CD4-positive, alpha-beta T cell treated with Interleukin-17A for 4 hours (primary cell): Measurements from ENCODE around the gene CACNB4.
"Not testable (repeated sequence)": the region's sequence is repeated elsewhere in the genome, so short reads cannot be mapped to it uniquely, and the experiment has no call there.

Experiments
- DNase-seq: peaks from one replicate; pipeline ENCODE4 v3.0.0-alpha.2; 2020; ENCODE audit warnings: mixed read lengths

Gene CACNB4

DNA sequence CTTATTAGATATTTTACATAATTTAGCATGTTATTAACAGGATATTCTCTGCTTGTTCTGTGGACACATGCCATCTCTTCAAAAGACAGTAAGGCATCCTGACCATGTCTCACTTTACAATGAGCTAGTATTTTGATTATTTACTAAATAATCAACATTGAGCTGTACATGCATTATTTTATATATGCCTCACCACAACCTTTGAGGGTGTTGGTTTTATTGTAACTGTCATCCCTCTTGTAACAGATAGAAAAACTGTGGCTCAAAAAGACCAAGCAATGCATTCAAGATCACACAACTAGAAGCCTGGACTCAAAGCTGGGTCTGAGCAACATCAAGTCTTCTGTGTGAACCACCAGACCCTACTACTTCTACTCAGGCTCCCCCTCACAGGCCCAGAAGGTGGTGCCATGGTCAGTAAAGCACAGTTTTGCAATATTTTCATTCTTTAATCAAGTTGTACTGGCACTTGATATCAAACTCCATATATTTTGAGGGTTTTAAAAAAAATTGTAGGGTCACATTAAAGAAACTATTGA is 165.5 kb downstream of the CACNB4 start:
- no peak for DNase-seq

DNA sequence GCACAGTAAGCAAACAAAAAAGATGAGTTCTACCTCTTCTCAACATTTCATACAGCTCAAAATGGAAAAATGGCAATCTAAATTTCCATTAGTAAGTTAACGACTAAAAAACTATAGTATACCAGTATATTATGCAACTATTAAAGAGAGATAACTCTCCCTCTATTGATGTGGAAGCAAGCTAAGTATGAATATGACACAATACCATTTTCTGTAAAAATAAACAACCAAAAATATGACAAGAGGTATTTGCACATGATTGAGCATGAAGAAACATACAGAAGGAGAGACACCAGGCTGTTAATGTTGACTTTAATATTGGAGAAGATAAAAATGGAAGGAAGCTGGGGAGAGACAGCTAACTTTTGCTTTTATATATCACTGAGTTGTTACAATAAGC is 167.1 kb downstream of the CACNB4 start:
- DNase-seq, result no peak

DNA sequence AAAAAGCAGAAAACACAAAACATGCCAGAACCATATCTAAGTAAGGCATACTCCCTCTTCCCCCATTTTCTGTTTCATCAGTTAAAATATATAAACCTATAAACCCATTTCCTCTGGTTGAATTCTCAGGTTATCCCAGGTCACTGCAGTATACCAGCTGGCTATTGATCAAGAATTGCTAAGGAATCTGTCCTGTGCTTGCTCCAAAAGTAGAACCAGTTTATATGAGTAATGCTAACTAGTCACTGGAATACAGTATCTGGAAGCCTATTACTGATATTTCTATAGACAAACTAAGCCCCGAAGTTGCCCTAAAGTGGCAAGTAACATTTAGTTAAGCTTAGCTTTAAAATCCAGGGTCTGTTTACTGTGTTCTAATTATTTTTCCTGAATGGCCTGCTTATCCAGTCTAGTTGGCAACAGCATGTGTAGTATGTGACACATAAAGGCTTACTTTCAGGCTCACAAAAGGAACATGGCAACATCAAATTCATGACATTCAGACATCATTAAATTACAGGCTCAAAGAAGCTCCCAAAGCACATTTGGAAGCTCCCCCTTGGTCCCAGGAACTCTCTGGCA is 167.7 kb downstream of the CACNB4 start:
- no peak for DNase-seq

DNA sequence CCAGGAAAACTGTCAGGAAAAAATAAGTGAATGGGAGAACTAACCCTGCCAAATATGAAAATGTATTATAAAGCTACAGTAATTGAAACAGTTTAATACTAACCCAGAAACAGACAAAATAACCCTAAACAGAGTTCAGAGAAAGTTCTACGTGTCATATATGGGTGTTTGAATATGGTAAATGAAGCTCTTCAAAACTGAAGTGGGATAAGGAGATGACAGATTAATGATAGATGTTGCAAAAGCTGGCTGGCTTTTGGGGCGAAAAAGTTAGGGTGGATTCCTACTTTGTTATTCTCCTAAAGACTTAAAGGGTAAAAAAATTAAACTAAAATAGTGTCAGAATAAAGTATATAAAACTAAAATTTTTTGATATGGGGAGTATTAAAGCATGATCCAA is 168.8 kb downstream of the CACNB4 start:
- DNase-seq, result no peak

DNA sequence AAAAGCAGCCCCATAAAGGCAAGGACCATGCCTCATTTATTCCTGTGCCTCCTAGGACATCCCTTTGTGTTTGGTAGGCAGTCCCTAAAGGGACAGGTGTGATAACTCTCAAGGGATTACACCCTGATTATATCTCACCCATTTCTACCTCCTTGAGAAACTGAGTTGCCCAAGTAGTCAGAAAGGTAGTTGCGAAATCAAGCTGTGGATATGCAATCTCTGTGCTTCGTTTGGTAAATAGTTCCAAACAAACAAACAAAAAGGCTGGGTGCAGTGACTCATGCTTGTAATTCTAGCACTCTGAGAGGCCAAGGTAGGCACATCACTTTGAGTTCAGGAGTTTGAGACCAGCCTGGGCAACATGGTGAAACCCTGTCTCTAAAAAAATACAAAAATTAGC is 170.5 kb downstream of the CACNB4 start:
- no peak for DNase-seq

DNA sequence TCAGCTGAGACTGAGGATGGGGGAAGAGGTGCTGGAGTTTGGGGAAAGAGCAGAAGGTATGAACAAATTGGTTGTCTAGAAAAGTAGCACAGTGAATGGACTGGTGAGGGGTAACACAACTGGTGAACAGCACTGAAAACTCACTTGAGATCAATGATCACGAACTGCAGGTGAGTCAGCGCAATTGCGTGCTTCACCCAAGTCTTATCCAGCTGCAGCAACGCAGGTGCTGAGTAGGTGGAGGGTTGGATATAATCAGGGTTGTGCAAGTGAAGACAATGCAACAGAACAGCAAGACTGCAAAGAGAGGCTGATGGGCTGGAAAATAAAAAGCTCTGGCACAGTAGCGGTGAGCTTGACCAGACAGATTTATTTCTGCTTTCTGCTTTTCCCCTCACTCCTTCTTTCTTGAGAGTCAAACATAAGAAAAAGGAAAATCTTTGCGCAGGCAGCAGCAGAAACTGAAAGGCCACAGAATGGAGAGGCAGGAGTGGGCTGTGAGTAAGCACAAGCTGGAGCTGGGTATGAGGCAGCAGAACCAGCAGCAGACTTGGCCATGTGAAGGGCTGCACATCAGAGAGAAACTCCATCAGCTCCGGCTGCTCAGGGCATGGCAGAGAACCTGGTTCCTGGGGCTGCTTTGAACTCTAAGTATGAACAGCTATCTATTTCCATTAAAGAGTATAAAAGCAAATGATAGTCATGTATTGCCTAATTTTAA is 171.2 kb downstream of the CACNB4 start:
- no peak for DNase-seq

DNA sequence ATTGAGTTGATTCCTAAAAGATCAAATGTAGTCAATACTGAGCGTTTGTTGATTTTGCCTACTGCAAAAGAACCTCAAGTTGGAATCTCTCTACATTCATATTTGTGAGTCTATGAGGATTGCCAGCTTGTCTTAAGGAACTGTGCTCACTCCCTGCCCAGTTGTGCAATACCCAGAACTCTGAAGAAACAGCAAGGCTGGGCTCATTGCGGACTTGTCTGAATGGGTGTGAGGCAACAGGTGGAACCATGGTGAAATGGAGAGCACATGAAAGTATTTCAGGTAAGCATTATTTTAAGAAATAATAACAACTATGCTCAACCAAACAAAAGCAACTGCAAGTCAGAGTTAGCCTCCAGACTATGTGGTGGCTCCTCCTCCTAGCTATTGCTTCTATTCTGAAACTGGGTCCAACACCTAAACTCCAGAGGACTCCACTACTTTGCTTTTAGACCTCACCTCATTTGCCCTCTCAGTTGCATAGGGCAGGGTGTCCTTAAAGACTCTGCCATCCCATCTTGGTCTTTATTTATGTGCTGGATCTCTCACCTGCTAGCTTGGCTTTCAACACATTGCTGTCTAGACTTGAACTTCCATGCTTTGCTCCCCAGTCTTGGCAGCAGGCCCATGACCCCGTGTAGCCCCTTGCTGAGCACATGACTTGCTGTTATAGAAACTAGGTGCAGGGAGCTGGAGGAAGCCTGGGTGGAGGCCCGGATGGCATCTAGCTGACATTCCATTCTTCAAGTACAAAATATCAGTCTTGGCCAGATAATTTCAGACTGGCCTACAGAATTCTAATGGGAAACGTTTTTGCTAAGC is 175.8 kb downstream of the CACNB4 start:
- DNase-seq, result no peak

DNA sequence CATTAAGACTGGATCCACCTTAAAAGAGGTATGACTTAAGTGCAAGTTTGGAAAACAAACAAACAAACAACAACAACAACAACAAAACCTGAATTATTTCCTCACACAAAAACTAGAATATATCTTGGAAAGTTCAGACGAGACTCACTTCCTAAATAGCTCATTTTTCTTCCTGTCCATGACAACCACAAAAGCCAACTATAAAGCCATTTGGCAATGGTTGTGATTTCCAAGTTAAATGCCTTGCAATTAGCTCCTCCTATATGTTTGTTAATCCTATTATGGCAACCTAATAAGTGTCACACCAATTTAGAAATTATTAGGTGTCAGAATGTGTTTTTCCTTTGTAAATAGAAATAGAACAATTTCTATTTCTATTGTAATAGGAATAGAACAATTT is 179.1 kb downstream of the CACNB4 start:
- DNase-seq, result no peak

DNA sequence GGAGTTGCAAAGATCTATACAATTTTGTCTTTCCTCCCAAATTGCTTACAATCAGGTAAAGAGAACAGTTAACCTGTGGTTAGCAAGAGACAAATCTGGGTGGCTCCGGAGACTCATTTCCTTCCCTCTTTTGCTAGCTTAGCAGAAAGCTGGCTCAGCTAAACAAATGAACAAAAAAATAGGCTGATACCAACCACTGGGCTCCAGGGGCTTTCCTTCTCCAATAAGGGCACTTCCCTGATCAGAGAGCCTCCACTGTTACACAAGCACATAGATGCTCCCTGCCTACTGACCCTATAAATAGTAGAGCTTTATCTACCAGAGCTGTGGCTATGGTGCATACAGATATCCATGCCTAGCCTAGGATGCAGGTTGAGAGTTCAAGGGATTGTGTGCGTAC is 180.5 kb downstream of the CACNB4 start:
- DNase-seq, result no peak

DNA sequence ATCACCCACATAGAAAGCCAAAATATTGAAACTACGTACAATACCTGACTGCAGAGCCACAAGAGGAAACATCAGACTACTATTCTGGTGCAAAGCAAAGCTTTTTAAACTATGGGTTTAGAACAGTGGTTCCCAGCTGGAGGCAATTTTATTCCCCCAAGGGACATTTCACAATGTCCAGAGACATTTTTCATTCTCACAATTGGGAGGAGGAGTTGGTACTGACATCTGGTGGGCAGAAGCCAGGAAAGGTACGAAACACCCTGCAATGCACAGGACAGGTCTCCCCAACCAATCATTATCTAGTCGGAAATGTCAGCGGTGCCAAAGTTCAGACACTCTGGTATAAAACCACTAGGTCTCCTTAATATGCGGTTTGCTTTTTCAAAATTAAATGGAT is 182.2 kb downstream of the CACNB4 start:
- DNase-seq, result no peak

DNA sequence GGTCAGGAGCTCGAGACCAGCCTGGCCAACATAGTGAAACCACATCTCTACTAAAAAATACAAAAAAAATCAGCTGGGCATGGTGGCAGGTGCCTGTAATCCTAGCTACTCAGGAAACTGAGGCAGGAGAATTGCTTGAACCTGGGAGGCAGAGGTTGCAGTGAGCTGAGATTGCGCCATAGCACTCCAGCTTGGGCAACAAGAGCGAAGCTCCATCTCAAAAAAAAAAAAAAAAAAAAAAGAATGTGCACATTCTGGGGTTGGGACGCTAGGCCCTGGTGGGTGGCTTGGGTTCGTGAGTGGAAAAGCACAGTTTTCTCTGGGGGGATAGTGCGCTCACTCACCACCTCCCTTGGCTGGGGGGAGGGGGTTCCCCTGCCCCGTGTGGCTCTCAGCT is 183.2 kb downstream of the CACNB4 start:
- DNase-seq, result not testable (repeated sequence)

DNA sequence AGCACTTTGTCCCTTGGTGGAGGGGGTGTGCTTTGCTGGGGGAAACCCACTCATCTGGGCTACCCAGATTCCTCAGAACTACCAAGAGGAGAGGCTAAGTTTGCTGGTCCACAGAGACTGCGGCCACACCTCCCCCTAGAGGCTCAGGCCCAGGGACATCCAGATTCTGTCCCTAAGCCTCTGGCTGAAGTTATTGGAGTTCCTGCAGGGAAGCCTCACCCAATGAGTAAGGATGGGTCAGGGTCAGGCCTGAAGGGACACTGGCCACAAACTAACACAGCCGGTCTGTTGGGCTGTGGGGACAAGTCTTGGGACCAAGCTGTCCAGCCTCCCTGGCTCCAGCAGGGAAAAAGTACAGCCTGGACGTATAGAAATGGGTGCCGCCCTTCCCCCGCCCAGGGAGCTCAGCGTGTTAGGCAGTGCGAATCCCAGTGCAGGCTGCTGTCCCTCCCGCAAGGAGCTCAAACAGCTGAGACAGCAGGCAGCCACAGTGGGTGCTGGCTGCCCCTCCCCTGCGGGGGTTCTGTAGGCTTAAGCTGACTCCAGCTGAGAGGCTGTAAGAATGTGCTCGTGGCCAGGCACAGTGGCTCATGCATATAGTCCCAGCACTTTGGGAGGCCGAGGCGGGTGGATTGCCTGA is 183.7 kb downstream of the CACNB4 start:
- no peak for DNase-seq

DNA sequence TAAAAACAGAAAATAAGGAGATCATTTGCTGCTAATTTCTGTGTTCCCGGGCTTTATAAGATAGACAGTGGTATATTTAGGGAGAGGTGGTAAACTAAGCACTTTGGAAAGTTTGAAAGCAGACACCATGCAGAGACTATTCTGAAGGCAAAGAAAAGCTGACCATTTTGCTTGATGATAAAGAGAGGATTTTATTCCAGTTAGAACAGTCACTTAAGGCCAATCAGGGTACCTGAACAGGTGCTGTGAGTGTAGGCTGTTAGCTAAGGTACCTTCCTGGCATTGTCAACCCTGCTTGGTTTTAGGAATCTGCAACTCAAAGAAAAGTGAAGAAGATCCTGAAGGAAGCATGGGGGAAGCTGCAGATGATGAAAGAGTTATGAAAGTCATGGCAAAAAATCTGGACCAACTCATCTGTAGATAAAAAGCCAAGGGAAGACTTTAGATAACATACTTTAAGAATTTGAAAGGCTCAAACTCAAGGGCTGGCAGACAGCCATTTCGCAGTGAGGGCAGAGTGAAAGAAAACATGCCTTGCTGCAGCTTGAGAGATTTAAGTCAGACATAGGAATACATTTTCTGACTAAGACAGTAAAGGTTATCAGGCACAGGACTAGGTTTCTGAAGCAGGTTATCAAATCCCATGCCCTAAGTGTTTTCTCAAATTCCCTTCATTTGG is 190.5 kb downstream of the CACNB4 start:
- no peak for DNase-seq

DNA sequence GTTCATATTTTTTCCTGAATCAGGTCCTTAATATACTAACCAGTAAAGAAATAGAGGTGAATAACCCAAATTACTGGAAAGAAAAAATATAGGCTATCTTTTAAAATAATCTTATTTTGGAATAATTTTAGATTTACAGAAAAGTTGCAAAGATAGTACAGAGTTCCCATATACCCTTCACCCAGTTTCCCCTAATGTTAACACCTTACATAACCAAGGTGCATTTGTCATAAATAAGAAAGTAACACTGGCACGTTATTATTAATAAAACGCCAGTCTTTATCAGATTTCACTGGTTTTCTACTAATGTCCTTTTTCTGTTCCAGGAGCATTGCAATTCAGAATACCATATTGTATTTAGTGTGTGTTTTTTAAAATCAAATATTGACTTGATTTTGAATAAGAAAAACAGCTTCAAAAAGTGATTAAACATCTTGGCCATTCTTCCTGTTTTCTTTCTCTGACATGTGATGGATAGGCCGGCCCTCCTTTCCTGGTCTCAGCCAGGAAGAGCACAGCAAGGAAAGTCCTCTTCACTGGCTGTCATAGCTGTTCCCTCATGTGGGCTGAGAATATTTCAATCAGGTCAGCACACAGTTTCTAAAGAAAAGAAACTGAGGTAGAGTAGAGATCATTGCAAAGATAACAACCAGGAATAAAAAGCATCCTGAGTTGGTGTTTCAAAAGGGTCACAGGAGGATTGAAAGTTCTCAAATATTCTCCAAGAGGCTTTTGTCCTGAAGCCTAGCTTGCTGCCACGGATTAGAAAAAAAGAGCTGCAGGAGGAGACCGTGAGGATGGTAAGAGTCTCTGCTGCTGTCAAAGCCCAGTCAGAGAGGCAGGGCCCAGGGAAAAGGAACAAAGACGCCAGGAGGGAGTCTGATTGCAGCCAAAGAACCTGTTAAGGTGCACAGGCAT is 191.3 kb downstream of the CACNB4 start:
- DNase-seq, result no peak

DNA sequence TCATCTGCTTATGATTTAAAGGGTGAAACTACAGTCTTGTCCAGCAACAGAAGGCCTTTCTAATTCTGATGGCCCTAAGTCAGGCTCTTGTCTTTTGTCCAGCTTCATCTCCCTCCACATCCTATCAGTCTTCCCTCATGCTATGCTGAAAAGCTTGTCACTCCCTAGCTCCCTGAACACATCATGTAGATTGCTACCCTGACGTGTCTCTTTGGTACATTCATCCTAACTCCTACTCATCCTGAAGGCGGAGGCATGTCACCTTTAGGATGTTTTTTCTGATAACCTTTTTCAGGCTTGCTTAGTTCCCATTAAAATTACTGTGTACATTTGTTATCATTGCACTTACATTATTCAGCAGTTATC is 192.2 kb downstream of the CACNB4 start:
- no peak for DNase-seq

DNA sequence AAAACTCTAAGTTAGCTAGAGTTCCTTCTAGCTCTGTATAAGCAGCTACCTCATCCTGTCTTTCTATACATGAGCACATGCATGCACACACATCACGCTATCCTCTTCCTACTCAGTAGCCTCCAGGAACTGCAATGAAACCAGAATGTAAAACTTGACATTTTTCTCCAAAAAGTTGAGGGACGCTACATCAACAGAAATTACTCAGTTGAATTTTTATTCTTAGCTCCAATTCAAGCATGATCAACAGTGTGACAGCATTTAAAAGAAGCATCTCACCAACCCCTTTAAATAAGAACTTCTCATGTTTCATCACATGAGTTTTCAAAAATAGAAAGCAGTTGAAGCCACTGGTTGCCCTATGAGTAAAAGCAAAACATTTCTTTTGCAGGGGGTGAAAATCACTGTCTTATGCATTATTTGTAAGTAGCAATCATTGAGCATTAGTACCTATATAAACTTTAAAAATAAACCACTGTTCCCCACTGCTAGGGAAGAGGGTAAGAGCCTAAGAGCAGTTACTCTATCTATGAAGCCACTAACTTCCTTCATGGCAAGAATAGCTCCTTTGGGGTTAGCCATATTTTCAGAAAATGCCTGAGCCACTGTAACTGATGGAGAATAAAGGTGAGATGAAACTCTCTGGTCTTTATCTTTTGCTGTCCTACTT is 192.7 kb downstream of the CACNB4 start:
- DNase-seq, result no peak

DNA sequence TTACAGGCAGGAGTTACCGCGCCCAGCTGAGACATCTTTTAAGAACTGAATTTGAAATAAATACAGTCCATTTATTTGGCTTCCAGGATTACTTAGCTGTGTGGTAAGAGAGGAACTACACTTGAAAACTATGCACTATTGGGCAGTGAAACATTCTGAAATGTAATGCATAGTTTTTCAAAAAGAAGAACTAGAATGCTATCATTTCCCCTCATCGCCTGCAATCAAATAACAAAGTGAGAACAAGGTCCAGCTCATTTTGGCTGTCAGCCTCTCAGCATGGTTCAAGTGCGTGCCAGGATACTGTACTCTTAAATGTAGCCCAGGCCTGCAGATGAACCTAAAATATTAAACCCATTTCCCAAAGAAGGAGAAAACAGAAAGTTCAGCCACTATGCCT is 194.0 kb downstream of the CACNB4 start:
- DNase-seq, result no peak

DNA sequence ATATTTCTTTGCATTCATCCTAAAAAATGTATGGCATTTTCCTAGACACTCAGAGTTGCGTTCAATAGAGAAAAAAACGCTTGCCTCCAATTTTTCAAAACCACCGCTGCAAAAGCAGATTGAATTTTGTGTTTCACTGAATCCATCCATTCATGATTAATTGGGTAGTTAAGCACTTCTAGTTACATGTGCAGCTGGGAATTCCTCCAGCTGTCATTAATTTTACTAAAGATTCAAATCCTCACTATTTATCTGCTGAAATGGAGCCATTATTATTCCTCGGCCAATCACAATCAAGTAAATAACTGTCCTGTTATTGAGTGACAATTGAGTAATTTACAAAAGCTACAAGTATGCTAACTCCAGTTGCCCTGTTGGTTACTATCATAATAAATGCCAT is 194.8 kb downstream of the CACNB4 start:
- DNase-seq, result no peak

DNA sequence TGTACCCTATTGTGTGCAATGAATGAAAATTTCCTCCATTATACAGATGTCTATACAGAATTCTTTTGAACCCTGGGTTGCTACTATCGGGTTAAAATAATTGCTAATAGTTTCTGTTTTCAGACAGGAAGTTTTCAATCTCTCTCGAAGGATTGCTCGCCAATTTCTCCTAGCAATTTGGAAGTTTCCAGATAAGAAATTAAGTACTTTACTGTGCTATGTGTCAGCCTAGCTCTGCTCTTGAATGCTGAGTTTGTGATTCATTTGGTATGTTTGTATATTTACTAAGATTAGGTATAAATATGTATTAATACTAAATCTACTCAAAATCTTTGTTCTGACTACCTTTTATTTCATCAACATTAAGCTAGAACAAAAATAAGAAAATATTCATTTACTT is 196.0 kb downstream of the CACNB4 start:
- DNase-seq, result no peak

DNA sequence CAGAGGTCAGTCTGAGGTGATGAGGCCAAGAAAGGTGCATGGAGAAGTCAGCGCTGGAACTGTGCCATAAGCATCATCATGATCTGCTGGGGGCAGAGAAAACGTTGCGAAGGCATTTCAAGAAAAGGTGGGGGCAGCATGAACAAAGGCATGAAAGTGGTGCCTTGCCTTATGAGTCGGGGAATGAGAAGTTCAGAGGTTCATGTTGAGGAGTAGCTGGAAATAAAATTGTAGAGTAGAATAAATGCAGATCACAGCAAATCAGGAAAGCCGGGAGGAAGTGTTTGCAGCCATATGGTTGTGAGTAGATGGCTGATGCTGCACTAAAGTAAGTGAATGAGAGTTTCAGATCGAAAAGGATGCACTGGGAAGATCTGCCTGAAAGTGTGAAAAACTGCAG is 198.5 kb downstream of the CACNB4 start:
- no peak for DNase-seq

DNA sequence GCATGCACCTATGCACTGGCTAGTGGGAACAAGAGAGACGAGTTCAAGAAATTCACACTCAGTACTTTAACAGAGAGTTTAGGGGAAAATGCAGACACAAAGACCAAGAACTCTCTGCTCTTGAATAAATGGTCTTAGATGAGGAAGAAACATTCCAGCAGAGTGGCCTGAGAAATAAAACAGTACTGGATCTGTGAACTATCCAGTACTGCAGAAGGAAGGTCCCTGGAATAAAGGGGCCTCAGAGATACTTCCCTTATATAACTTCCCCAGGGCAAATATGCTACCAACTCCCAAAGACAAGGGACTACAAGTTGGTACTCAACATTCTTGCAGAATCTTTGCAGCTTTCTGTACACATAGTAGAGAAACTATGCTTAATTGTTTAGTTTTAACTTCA is 199.7 kb downstream of the CACNB4 start:
- no peak for DNase-seq
